ENCODE data around the gene NPAS3.

The NPAS3 gene

DNA sequence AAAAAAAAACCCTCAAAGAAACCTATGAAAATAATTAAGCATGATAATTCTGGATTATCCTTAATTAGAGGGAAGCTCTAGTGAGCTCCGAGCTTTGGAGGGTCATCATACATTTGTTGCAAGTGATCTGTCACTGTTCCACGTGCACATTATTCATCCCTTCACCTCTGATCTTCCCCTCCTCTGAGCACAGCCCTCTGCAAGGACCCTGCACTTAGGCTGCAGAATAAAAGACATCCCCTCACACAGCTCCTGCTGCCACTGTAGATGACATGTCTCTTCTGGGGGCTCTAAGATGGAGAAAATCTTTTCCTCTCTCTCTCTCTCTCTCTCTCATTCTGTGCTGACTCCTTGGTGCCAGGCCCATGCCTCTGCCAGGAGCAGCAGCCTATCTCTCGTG lies 711.8 kb downstream of the NPAS3 start:
- H3K4me3 ChIP-seq (ENCODE audit: low read depth in 1 of 5, low read length in 5 of 5): no peak overlapping the region
- H3K9ac ChIP-seq (ENCODE audit: low read length in 5 of 5): no peak overlapping the region
- no peaks in the 10 kb centered on the region for H3K4me1 ChIP-seq (ENCODE audit: control insufficient read depth in 5 of 5, insufficient read depth in 5 of 5, low read length in 5 of 5)
- no peaks in the 10 kb centered on the region for H3K9me3 ChIP-seq (ENCODE audit: control insufficient read depth in 5 of 5, low read length in 5 of 5)
- no peaks in the 10 kb centered on the region for H3K27me3 ChIP-seq (ENCODE audit: control insufficient read depth in 5 of 5, insufficient read depth in 4 of 5, low read length in 5 of 5)
- no peak overlapping the region for H3K27ac ChIP-seq (ENCODE audit: low read depth, low read length)
- H3K36me3 ChIP-seq (ENCODE audit: control insufficient read depth in 5 of 5, insufficient read depth in 5 of 5, low read length in 5 of 5): no peaks in the 10 kb centered on the region

DNA sequence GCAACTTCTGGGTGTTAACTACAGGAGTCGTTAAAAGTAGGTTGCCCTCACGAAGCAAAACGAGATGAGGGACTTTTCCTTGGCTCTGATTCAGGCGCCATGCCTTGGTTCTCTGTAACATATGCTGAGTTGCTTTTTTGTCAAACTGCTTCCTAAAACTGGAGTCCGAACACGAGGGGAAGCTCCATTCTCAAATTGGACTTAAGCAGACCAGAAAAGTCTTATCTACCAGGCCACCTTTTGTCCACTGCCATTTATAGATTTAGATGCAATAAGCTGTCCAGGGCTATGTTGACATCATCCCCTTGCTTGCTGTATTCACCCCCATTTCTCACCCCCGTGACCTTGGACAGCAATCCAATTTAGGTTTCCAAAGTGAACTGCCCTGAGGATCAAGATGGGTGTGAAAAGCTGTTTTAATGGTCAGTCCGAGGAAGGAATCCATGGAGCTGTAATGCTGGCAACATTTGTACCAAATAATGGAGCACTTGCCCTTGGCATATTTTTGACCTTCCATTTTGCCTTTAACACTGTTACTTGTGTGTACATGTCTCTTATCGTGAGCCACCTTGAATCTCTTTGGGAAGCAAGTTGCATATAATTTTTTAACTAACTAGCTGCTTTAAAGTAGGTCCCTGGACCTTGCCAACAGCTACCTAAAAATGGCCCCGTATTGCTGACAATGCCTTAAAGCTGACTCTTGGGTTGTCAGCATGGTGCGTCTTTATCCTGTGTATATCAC lies 714.1 kb downstream of the NPAS3 start:
- H3K27ac ChIP-seq (ENCODE audit: low read depth, low read length): no peak overlapping the region
- H3K27me3 ChIP-seq (ENCODE audit: control insufficient read depth in 5 of 5, insufficient read depth in 4 of 5, low read length in 5 of 5): no peaks in the 10 kb centered on the region
- no peak overlapping the region for H3K4me3 ChIP-seq (ENCODE audit: low read depth in 1 of 5, low read length in 5 of 5)
- H3K4me1 ChIP-seq (ENCODE audit: control insufficient read depth in 5 of 5, insufficient read depth in 5 of 5, low read length in 5 of 5): no peaks in the 10 kb centered on the region
- H3K9me3 ChIP-seq (ENCODE audit: control insufficient read depth in 5 of 5, low read length in 5 of 5): no peaks in the 10 kb centered on the region
- H3K36me3 ChIP-seq (ENCODE audit: control insufficient read depth in 5 of 5, insufficient read depth in 5 of 5, low read length in 5 of 5): no peaks in the 10 kb centered on the region
- no peak overlapping the region for H3K9ac ChIP-seq (ENCODE audit: low read length in 5 of 5)

DNA sequence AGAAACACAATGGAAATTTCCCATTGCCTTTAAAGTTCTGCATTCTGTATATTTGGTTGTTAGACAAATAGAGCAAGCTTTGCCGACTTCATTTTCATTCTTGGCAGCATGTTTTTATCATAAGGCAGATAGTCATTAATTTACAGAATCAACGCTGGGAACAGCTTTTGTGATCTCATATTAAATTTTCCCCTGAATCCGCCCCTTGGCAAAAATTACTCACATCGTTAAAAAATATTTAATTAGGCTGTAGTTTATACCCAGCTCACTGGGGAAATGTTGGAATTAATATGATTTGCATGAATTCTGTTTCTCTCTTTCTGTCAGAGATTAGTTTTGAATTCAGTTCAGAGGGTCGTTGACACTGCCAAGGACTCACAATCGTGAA lies 714.6 kb downstream of the NPAS3 start:
- H3K9ac ChIP-seq (ENCODE audit: low read length in 5 of 5): no peak overlapping the region
- H3K4me1 ChIP-seq (ENCODE audit: control insufficient read depth in 5 of 5, insufficient read depth in 5 of 5, low read length in 5 of 5): no peaks in the 10 kb centered on the region
- no peaks in the 10 kb centered on the region for H3K36me3 ChIP-seq (ENCODE audit: control insufficient read depth in 5 of 5, insufficient read depth in 5 of 5, low read length in 5 of 5)
- no peaks in the 10 kb centered on the region for H3K27me3 ChIP-seq (ENCODE audit: control insufficient read depth in 5 of 5, insufficient read depth in 4 of 5, low read length in 5 of 5)
- H3K9me3 ChIP-seq (ENCODE audit: control insufficient read depth in 5 of 5, low read length in 5 of 5): no peaks in the 10 kb centered on the region
- H3K27ac ChIP-seq (ENCODE audit: low read depth, low read length): no peak overlapping the region
- H3K4me3 ChIP-seq (ENCODE audit: low read depth in 1 of 5, low read length in 5 of 5): no peak overlapping the region

DNA sequence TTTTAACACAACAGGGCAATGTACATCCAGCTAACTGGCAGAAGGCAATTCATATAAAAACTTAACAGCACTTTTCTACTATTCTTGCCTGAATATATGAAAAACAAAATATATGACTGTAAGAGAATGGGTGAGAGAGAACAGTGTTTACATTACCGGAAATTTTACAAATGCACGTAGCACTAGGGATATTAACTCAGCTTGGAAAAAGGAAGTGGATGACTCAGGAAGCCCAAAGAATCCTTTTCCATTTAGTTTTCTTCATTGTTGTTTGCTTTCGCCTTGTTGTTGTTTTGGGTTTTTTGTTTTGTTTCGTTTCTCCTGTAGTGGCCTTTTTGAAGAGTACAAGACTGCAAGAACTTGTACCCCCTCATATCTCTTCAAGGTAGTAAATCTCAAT lies 716.7 kb downstream of the NPAS3 start:
- Histone ChIP-seq H3K36me3 (ENCODE audit: control insufficient read depth in 5 of 5, insufficient read depth in 5 of 5, low read length in 5 of 5) (no peaks in the 10 kb centered on the region), H3K27ac (ENCODE audit: low read depth, low read length) (no peak overlapping the region), H3K9me3 (ENCODE audit: control insufficient read depth in 5 of 5, low read length in 5 of 5) (no peaks in the 10 kb centered on the region), H3K9ac (ENCODE audit: low read length in 5 of 5) (no peak overlapping the region), H3K4me1 (ENCODE audit: control insufficient read depth in 5 of 5, insufficient read depth in 5 of 5, low read length in 5 of 5) (no peaks in the 10 kb centered on the region), H3K27me3 (ENCODE audit: control insufficient read depth in 5 of 5, insufficient read depth in 4 of 5, low read length in 5 of 5) (no peaks in the 10 kb centered on the region), H3K4me3 (ENCODE audit: low read depth in 1 of 5, low read length in 5 of 5) (no peak overlapping the region)

DNA sequence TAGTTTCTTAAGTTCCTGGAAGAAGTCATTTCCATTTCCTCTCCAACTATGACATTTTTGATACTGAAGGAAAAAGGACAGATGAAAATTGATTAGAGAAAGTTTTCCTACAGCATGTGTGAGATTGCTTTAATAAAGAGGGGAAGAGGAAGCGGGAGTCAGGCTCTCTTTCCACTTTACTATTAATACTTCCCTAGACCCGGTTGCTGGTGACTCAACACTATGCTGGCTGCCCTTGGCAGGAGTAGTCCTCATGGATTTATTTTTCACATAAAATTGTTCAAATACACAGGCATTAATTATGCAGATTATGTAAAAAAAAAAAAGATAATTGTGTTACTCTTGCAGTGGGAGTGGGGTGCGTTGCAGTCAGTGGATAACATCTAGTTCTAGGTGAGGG lies 718.8 kb downstream of the NPAS3 start:
- H3K36me3 ChIP-seq (ENCODE audit: control insufficient read depth in 5 of 5, insufficient read depth in 5 of 5, low read length in 5 of 5): no peaks in the 10 kb centered on the region
- H3K27ac ChIP-seq (ENCODE audit: low read depth, low read length): no peak overlapping the region
- no peaks in the 10 kb centered on the region for H3K27me3 ChIP-seq (ENCODE audit: control insufficient read depth in 5 of 5, insufficient read depth in 4 of 5, low read length in 5 of 5)
- H3K4me3 ChIP-seq (ENCODE audit: low read depth in 1 of 5, low read length in 5 of 5): no peak overlapping the region
- no peaks in the 10 kb centered on the region for H3K9me3 ChIP-seq (ENCODE audit: control insufficient read depth in 5 of 5, low read length in 5 of 5)
- no peaks in the 10 kb centered on the region for H3K4me1 ChIP-seq (ENCODE audit: control insufficient read depth in 5 of 5, insufficient read depth in 5 of 5, low read length in 5 of 5)
- H3K9ac ChIP-seq (ENCODE audit: low read length in 5 of 5): no peak overlapping the region

DNA sequence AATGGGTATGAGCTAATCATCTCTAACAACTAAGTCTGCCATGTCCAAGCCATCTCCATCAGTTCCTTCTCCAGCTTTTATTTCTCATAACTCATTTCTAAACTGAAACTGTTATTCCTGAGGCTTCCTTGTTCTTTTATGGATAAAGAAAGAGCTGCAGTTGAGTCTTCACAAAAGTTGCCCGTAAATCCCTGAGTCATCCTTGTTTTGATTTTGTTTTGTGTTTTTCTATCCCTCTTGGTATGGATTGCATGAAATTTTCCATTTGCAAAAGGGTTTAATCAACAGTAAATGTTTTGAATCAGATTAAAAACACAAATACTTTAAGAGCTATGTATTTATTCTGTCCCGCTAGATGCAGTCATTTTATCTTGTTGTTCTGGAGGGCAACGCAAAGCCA lies 721.6 kb downstream of the NPAS3 start:
- Histone ChIP-seq H3K4me1 (ENCODE audit: control insufficient read depth in 5 of 5, insufficient read depth in 5 of 5, low read length in 5 of 5) (no peaks in the 10 kb centered on the region), H3K27me3 (ENCODE audit: control insufficient read depth in 5 of 5, insufficient read depth in 4 of 5, low read length in 5 of 5) (no peaks in the 10 kb centered on the region), H3K27ac (ENCODE audit: low read depth, low read length) (no peak overlapping the region), H3K9ac (ENCODE audit: low read length in 5 of 5) (no peak overlapping the region), H3K4me3 (ENCODE audit: low read depth in 1 of 5, low read length in 5 of 5) (no peak overlapping the region), H3K9me3 (ENCODE audit: control insufficient read depth in 5 of 5, low read length in 5 of 5) (peaks cover 0 to 2% (median 0%) of the 10 kb centered on the region in 5 donors), H3K36me3 (ENCODE audit: control insufficient read depth in 5 of 5, insufficient read depth in 5 of 5, low read length in 5 of 5) (no peaks in the 10 kb centered on the region)

DNA sequence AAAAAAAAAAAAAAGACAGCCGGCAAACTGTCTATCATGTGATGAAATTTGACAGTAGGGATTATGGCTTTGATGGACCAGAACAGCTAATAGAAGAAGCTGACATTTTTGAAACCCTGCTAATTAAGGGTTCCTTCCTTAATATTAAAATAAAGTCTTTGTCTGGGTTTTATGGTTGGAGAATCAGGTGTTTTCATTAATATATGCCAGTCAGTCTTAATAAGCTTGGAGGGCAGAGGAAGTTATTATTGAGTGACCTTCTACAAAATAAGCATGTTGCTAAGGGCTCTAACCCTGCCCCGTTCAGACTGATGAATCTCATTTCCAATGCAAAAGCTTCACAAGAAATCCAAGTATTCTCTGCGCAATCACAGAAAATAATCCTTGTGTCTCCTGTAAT lies 722.4 kb downstream of the NPAS3 start:
- Histone ChIP-seq H3K9me3 (ENCODE audit: control insufficient read depth in 5 of 5, low read length in 5 of 5) (peaks cover 0 to 2% (median 0%) of the 10 kb centered on the region in 5 donors), H3K36me3 (ENCODE audit: control insufficient read depth in 5 of 5, insufficient read depth in 5 of 5, low read length in 5 of 5) (no peaks in the 10 kb centered on the region), H3K27me3 (ENCODE audit: control insufficient read depth in 5 of 5, insufficient read depth in 4 of 5, low read length in 5 of 5) (no peaks in the 10 kb centered on the region), H3K4me1 (ENCODE audit: control insufficient read depth in 5 of 5, insufficient read depth in 5 of 5, low read length in 5 of 5) (no peaks in the 10 kb centered on the region), H3K4me3 (ENCODE audit: low read depth in 1 of 5, low read length in 5 of 5) (no peak overlapping the region), H3K9ac (ENCODE audit: low read length in 5 of 5) (no peak overlapping the region), H3K27ac (ENCODE audit: low read depth, low read length) (no peak overlapping the region)

DNA sequence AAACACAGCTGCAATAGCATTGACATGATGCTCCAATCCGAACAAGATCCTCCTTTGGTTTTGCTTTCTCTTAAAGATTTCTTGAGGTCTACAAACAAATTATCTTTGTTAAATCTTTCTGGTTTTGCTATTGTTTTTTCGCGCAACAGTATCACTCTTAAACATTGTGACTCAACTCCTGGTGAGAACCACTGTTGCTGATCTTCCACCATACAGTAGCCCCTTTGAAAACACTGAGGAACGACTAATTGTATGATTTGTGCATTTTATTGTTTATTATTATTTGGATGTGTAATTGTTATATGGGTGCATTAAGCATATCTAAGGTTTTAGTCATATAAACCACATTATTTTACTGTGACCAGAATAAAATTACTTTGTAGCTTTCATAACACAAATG lies 729.4 kb downstream of the NPAS3 start:
- no peak overlapping the region for H3K27ac ChIP-seq (ENCODE audit: low read depth, low read length)
- no peak overlapping the region for H3K4me3 ChIP-seq (ENCODE audit: low read depth in 1 of 5, low read length in 5 of 5)
- no peaks in the 10 kb centered on the region for H3K36me3 ChIP-seq (ENCODE audit: control insufficient read depth in 5 of 5, insufficient read depth in 5 of 5, low read length in 5 of 5)
- no peaks in the 10 kb centered on the region for H3K27me3 ChIP-seq (ENCODE audit: control insufficient read depth in 5 of 5, insufficient read depth in 4 of 5, low read length in 5 of 5)
- peaks cover 0 to 2% (median 0%) of the 10 kb centered on the region in 5 donors for H3K9me3 ChIP-seq (ENCODE audit: control insufficient read depth in 5 of 5, low read length in 5 of 5)
- no peaks in the 10 kb centered on the region for H3K4me1 ChIP-seq (ENCODE audit: control insufficient read depth in 5 of 5, insufficient read depth in 5 of 5, low read length in 5 of 5)
- H3K9ac ChIP-seq (ENCODE audit: low read length in 5 of 5): no peak overlapping the region

DNA sequence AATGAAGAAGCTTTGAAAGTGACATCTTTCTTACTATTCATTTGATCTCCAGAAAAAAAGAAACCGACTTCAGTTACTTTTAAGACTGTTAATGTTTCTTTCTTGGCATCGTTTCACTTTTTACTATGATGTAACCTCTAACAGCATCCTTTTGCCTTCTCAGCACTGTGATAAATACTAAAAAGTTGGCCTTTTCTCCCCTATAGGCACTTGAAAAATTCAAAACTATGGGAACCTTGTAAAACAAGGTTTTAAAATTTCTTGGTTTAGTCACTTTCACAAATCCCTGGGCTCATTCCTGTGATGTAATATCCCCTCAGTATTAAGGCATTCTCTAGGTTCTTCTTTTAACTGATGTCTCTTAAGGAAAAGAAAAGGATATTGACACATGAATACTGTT lies 730.4 kb downstream of the NPAS3 start:
- H3K4me1 ChIP-seq (ENCODE audit: control insufficient read depth in 5 of 5, insufficient read depth in 5 of 5, low read length in 5 of 5): no peaks in the 10 kb centered on the region
- no peaks in the 10 kb centered on the region for H3K27me3 ChIP-seq (ENCODE audit: control insufficient read depth in 5 of 5, insufficient read depth in 4 of 5, low read length in 5 of 5)
- H3K4me3 ChIP-seq (ENCODE audit: low read depth in 1 of 5, low read length in 5 of 5): no peak overlapping the region
- no peak overlapping the region for H3K27ac ChIP-seq (ENCODE audit: low read depth, low read length)
- no peaks in the 10 kb centered on the region for H3K9me3 ChIP-seq (ENCODE audit: control insufficient read depth in 5 of 5, low read length in 5 of 5)
- H3K36me3 ChIP-seq (ENCODE audit: control insufficient read depth in 5 of 5, insufficient read depth in 5 of 5, low read length in 5 of 5): no peaks in the 10 kb centered on the region
- no peak overlapping the region for H3K9ac ChIP-seq (ENCODE audit: low read length in 5 of 5)

DNA sequence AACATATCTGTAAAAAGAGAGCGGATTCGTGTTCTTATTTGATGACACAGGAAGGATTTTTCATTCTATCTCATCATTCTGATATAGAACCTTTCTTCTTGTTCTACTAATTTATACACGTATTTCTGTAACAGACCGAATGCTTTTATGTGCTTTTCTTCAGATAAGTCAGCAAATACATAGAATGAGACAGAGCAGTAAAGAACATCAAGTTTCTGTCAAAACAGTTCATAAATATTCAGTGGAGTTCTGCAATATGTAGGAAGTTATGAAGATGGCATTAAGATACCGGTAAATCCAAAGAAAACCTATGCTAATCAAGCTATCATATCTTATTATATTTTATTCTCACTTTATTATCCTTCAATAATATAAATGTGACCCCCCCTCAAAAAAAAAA lies 731.6 kb downstream of the NPAS3 start:
- no peaks in the 10 kb centered on the region for H3K36me3 ChIP-seq (ENCODE audit: control insufficient read depth in 5 of 5, insufficient read depth in 5 of 5, low read length in 5 of 5)
- H3K4me1 ChIP-seq (ENCODE audit: control insufficient read depth in 5 of 5, insufficient read depth in 5 of 5, low read length in 5 of 5): no peaks in the 10 kb centered on the region
- no peak overlapping the region for H3K27ac ChIP-seq (ENCODE audit: low read depth, low read length)
- H3K9me3 ChIP-seq (ENCODE audit: control insufficient read depth in 5 of 5, low read length in 5 of 5): no peaks in the 10 kb centered on the region
- no peaks in the 10 kb centered on the region for H3K27me3 ChIP-seq (ENCODE audit: control insufficient read depth in 5 of 5, insufficient read depth in 4 of 5, low read length in 5 of 5)
- H3K4me3 ChIP-seq (ENCODE audit: low read depth in 1 of 5, low read length in 5 of 5): no peak overlapping the region
- H3K9ac ChIP-seq (ENCODE audit: low read length in 5 of 5): no peak overlapping the region

DNA sequence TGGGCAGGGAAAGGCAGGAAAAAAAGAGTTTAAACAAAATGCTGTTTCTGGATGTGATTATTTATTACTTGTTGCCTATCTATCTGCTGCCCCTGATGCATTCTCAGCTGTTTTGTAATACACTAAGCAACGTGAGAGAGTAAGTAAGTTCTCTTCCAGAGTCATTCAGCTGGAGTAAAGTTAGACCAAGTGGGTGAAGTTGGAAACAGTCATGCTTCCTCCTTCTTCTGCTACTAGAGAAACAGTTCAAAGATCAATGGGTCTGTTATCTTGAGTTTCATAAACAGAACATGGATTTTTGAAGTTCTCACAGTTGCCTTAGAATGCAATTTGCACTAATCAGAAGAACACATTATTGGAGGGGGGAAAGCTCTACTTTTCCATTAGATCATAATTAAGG lies 732.9 kb downstream of the NPAS3 start:
- H3K9ac ChIP-seq (ENCODE audit: low read length in 5 of 5): no peak overlapping the region

More for the DNA sequence above, 732.9 kb downstream of the NPAS3 start:
- no peaks in the 10 kb centered on the region for H3K4me1 ChIP-seq (ENCODE audit: control insufficient read depth in 5 of 5, insufficient read depth in 5 of 5, low read length in 5 of 5)
- H3K9me3 ChIP-seq (ENCODE audit: control insufficient read depth in 5 of 5, low read length in 5 of 5): no peaks in the 10 kb centered on the region
- H3K36me3 ChIP-seq (ENCODE audit: control insufficient read depth in 5 of 5, insufficient read depth in 5 of 5, low read length in 5 of 5): no peaks in the 10 kb centered on the region
- no peak overlapping the region for H3K27ac ChIP-seq (ENCODE audit: low read depth, low read length)
- H3K27me3 ChIP-seq (ENCODE audit: control insufficient read depth in 5 of 5, insufficient read depth in 4 of 5, low read length in 5 of 5): no peaks in the 10 kb centered on the region
- no peak overlapping the region for H3K4me3 ChIP-seq (ENCODE audit: low read depth in 1 of 5, low read length in 5 of 5)
